ENCODE measurements around the gene WNT7B. TPM values are rescaled to one million over a fixed set of nuclear protein-coding genes. Genes with fewer than 3 reads are reported as not detected.

The WNT7B gene
- total RNA-seq, 1 experiment from 2014 or later: not detected

DNA sequence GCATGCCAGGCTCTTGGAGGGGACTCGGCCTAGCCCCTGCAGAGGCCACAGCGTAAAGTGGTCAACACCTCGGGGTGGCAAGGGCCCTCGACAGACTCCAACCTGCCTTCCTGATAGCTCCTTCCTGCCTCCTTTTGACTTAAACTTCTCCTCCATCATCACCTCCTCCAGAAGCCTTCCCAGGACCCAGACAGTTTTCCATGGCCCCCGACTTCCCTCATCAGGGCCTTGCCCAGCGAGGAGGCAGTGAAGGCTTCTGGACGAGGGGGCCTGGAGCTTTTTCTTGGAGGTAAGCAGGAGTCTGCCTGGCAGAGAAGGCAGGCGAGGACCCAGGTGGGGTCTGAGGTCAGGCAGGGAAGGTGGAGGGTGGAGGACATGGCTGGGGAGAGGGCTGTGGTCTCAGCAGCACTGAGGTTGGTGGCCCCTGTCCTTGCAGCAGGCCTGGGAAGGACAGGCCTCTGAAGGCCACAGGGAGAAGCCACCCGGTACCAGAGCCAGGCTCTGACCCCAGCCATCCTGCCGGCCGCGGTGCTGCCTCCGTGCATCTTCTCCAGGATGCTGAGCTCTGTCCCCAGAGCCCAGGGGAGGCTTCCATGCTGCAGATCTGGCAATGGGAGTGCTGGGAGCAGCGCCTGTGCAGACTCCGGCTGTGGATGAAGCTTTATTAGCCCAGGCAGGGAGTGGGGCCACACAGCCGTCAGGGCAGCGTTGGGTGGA is 81.4 kb downstream of the WNT7B start:
- H3K9me3 ChIP-seq (ENCODE audit: low read depth, low read length, poor library complexity, severe bottlenecking): no peaks in the 10 kb centered on the region
- intact Hi-C loops (cut with micrococcal nuclease; ENCODE audit: unreplicated experiment): no loop called here
- no peaks in the 10 kb centered on the region for H3K4me1 ChIP-seq (ENCODE audit: insufficient read depth, low read length, poor library complexity, severe bottlenecking)
- no peaks in the 10 kb centered on the region for H3K36me3 ChIP-seq (ENCODE audit: insufficient read depth, low read length, poor library complexity, severe bottlenecking)
- no peak overlapping the region for H3K4me3 ChIP-seq (ENCODE audit: low read depth, low read length, poor library complexity, severe bottlenecking)
- no TSS peak for BruUV-seq (replicated peaks)
- POLR2A ChIA-PET (ENCODE audit: low non-redundant PET): no interaction called here
- CTCF ChIA-PET: no interaction called here
- TF ChIP-seq EZH2 (IDR thresholded peaks at IDR 0.05; ENCODE audit: borderline replicate concordance, low read depth, low read length, poor library complexity, severe bottlenecking): no peak
- TF ChIP-seq, protein P1, sequence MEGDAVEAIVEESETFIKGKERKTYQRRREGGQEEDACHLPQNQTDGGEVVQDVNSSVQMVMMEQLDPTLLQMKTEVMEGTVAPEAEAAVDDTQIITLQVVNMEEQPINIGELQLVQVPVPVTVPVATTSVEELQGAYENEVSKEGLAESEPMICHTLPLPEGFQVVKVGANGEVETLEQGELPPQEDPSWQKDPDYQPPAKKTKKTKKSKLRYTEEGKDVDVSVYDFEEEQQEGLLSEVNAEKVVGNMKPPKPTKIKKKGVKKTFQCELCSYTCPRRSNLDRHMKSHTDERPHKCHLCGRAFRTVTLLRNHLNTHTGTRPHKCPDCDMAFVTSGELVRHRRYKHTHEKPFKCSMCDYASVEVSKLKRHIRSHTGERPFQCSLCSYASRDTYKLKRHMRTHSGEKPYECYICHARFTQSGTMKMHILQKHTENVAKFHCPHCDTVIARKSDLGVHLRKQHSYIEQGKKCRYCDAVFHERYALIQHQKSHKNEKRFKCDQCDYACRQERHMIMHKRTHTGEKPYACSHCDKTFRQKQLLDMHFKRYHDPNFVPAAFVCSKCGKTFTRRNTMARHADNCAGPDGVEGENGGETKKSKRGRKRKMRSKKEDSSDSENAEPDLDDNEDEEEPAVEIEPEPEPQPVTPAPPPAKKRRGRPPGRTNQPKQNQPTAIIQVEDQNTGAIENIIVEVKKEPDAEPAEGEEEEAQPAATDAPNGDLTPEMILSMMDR (conservative IDR thresholded peaks at IDR 0.05; ENCODE audit: low read depth, low read length): no peak
- no peak for DNase-seq (ENCODE audit: low spot score)
- peaks cover 2% of the 10 kb centered on the region for H3K27me3 ChIP-seq (replicated peaks; ENCODE audit: insufficient read depth, low read depth, low read length, poor library complexity)
- H3K27ac ChIP-seq (ENCODE audit: low read depth, low read length, poor library complexity, severe bottlenecking): no peak overlapping the region

- ChIA-PET POLR2A (ENCODE audit: low non-redundant PET) (no interaction called here), CTCF (interaction anchor here (0.5 kb wide), 1 partner anchor 223 kb away, joined by 5 read pairs; no protein-coding TSS in a partner anchor)
- Histone ChIP-seq H3K9me3 (ENCODE audit: low read depth, low read length, poor library complexity, severe bottlenecking) (no peaks in the 10 kb centered on the region), H3K36me3 (ENCODE audit: insufficient read depth, low read length, poor library complexity, severe bottlenecking) (no peaks in the 10 kb centered on the region), H3K4me1 (ENCODE audit: insufficient read depth, low read length, poor library complexity, severe bottlenecking) (no peaks in the 10 kb centered on the region), H3K27me3 (replicated peaks; ENCODE audit: insufficient read depth, low read depth, low read length, poor library complexity) (no peaks in the 10 kb centered on the region), H3K4me3 (ENCODE audit: low read depth, low read length, poor library complexity, severe bottlenecking) (no peak overlapping the region), H3K27ac (ENCODE audit: low read depth, low read length, poor library complexity, severe bottlenecking) (no peak overlapping the region)
- no TSS peak for BruUV-seq (replicated peaks)
- DNase-seq (ENCODE audit: low spot score): no peak
- intact Hi-C loops (cut with micrococcal nuclease; ENCODE audit: unreplicated experiment): no loop called here
- no peak for TF ChIP-seq EZH2 (IDR thresholded peaks at IDR 0.05; ENCODE audit: borderline replicate concordance, low read depth, low read length, poor library complexity, severe bottlenecking)
- TF ChIP-seq, protein P1 (conservative IDR thresholded peaks at IDR 0.05; ENCODE audit: low read depth, low read length): no peak
Observed at GRCh38 chr22:45893516-45893915, 83.4 kb downstream of the WNT7B start.

GRCh38 chr22:45892681-45893461 is 84.1 kb downstream of the WNT7B start:
- no peak overlapping the region for H3K27ac ChIP-seq (ENCODE audit: low read depth, low read length, poor library complexity, severe bottlenecking)
- H3K36me3 ChIP-seq (ENCODE audit: insufficient read depth, low read length, poor library complexity, severe bottlenecking): no peaks in the 10 kb centered on the region
- no peak for DNase-seq (ENCODE audit: low spot score)
- TF ChIP-seq, protein P1 (conservative IDR thresholded peaks at IDR 0.05; ENCODE audit: low read depth, low read length): no peak
- TF ChIP-seq EZH2 (IDR thresholded peaks at IDR 0.05; ENCODE audit: borderline replicate concordance, low read depth, low read length, poor library complexity, severe bottlenecking): no peak
- intact Hi-C loops (cut with micrococcal nuclease; ENCODE audit: unreplicated experiment): no loop called here
- POLR2A ChIA-PET (ENCODE audit: low non-redundant PET): no interaction called here
- H3K27me3 ChIP-seq (replicated peaks; ENCODE audit: insufficient read depth, low read depth, low read length, poor library complexity): no peaks in the 10 kb centered on the region
- CTCF ChIA-PET: interaction anchor here (0.5 kb wide), 1 partner anchor 224 kb away, joined by 5 read pairs; no protein-coding TSS in a partner anchor
- no peaks in the 10 kb centered on the region for H3K4me1 ChIP-seq (ENCODE audit: insufficient read depth, low read length, poor library complexity, severe bottlenecking)
- no peaks in the 10 kb centered on the region for H3K9me3 ChIP-seq (ENCODE audit: low read depth, low read length, poor library complexity, severe bottlenecking)
- H3K4me3 ChIP-seq (ENCODE audit: low read depth, low read length, poor library complexity, severe bottlenecking): no peak overlapping the region
- no TSS peak for BruUV-seq (replicated peaks)
